Measurements from ENCODE around the gene COX19.

- TF ChIP-seq TARDBP (IDR thresholded peaks at IDR 0.05) (no peak), NFRKB (IDR thresholded peaks at IDR 0.05) (no peak), HDGF (IDR thresholded peaks at IDR 0.05; ENCODE audit: borderline replicate concordance) (no peak), SP1 (IDR thresholded peaks at IDR 0.05) (no peak), L3MBTL2 (conservative IDR thresholded peaks at IDR 0.05) (no peak), FOXM1 (IDR thresholded peaks at IDR 0.05; ENCODE audit: borderline replicate concordance) (no peak)
These were observed 4.7 kb upstream of the COX19 start for GRCh38 chr7:979886-980571.

Data from HEK293T (cell line).